ENCODE results near the gene THSD8.

- TF ChIP-seq POLR2A (IDR thresholded peaks at IDR 0.05; ENCODE audit: extremely low read depth, insufficient read length), result peak; percentile 48
- TF ChIP-seq CTCF (IDR thresholded peaks at IDR 0.05; ENCODE audit: low read depth, low read length), result no peak
- TF ChIP-seq MAX (IDR thresholded peaks at IDR 0.05; ENCODE audit: low read depth, low read length), result peak; percentile 77
- TF ChIP-seq MYC (IDR thresholded peaks at IDR 0.05; ENCODE audit: low read depth, low read length), result peak; percentile 70; the same call in 1 of the 2 replicates
These were observed 9.6 kb upstream of the THSD8 start for GRCh38 chr19:12792051-12792852.
